Nucleus accumbens (tissue), 56 donors: ENCODE measurements around the gene CMTR1.
"Not testable (repeated sequence)": the region's sequence is repeated elsewhere in the genome, so short reads cannot be mapped to it uniquely, and the experiment has no call there.

Experiments used
- DNase-seq, 56 donors: peaks; one replicate each; lab custom pipeline; 2025; lab: John Stamatoyannopoulos, UW

CMTR1 gene

DNA sequence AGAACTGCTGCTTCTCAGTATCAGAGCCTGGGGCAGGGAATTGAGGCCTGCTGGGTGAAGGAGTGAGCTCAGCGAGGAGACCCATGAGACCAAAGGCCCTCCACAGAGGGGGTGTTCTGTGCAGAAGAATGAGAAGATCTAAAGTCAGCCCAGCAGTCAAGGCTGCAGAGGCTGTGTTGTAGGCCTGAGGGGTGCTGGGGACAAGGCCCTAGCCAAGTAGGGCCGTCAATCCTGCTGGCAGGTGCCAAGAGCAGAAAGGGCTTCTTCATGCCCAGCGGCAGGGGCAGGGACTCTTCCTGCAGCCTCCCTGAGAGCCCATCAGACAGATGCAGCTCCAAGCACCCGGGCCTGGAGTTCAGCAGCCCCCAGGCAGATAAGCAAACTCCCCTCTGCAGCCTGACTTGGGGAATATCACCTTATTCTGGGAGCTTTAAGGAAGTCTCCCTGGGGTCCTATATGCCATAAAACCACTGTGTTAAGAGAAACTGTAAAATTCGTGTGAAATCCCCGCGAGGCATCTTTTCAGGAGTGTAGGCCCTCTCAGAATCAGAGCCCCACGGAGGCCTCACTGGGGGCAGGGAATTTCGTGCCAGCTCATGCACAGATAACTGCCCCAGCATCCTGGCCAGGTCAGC, 57.6 kb downstream of the CMTR1 start:
- no peak for DNase-seq

DNA sequence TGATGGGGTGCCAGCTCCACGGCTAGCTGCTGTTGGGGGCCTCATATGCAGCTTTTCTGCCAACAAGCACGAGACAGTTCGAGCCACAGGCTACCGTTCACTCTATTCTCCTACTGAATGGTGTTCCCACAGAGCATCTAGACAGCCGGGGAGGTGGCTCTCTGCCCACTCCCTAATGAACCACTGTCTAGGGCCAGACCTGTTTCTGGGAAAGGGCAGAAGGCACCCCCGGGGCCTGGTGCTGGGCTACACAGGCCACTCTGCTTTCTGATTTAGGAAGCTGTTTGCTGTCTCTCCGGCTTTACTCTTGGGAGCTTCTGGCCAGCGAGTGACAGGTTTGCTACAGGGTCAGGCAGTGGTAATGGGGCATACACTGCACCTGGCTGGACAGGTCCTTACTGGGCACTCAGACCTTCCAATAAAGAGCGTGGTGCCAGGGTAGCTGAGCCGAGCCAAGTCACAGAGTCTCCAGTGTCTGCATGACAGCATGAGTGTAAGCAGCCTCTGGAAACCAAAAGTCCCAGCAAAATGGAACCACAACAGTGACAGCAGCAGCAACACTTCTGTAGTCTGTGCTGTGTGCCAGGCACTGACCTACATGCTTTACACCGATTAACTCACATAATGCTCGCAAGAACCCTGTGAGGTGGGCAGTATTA, 58.3 kb downstream of the CMTR1 start:
- peak in 3 of 56 donors; percentile 14 to 32 (median 17) for DNase-seq

DNA sequence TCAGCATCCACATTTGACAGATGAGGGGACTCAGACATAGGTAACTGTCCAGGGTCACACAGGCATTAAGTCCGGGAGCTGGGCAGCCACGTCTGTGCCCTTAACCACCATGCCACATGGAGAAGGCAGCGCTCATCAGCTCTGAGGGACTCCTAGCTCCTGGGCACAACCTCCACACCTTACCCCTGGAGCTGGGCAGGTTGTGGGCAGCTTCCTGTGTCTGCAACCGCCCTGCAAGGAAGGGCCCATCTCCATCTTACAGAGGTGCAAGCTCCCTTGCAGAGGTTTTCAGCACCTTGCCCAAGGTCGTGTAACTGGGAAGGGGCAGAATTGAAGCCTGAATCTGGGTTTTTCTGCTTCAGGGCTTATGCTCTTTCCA, 58.8 kb downstream of the CMTR1 start:
- no peak for DNase-seq

DNA sequence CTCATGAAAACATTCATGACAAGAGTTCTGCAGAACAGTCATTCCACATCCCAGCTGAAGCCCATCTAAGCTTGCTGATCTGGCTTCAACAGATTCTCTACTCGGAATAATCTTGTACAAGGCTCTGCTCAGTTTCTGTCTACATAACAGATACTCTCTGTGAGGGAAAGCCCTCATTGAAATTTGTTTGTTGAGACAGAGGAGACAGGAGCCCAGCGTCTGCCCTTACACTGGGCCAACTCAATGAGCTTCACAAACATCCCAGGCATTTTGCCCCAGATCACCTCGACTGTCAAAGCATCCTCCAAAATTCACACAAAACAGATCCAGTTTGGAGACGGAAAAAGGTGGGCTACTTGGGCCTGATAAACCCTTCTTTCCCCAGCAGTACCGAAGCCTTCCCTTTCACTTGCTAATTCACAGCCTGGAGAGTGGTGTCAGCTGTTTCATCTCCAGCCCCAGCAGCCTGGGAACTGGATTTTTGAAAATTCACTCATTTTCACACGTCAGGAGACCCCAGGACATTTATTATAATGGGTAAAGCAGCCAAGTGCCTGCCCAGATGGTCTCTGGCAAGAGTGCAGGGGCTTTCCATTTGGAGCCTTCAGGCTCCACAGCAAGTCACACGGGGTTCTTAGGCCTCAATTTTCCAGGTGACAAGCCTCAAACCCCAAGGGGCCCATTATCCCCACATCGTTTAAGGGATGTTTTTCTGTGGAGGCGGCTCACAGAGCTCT, 59.4 kb downstream of the CMTR1 start:
- DNase-seq: no peak

DNA sequence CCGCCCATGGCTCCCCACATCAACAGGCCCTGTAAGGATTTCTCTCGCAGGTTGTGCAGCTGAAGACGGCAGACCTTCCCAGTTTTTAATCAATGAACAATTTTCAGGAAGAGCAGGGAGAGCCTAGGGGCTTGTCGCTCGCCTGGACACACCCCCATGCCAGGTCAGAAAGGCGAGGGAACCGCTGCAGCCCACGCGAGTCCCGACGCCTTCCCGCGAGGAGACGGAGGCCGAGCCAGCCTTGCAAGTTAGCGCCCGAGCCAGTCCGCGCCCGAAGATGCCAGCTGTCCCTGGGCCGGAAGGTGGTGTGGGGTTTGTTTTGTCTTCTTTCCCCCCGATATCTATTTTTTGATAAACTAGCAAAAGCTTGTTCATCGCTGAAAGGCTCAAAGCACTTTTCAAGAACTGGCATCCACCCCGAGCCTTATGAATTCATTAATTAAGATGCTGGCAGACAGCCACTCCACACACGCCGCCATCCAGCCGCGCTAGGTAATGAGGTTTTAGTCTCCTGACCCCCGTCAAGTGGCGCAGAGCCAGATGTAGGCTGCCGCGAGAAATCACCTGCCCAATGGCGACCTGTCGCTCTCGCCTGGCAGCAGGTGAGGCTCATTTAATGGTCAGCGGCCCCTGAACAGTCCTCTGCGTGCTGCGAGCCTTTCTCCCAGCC, 60.1 kb downstream of the CMTR1 start:
- DNase-seq: peak in 1 of 56 donors; percentile 27

DNA sequence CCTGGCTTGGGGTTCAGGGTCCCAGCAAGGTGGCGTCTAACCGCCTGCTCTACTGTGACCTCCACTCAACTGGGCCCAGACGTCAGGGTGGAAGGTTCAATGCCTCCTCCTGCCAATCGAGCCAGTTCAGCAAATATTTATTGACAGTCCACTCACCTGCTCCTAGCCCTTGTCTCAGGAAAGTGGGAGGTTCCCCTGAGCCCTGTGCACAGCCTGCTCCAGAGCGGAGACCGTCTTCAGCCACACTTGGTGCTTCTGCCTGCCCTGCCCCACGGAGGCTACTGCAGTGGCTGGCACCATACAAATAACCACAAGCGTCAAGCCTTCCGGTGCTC, 60.6 kb downstream of the CMTR1 start:
- no peak for DNase-seq

DNA sequence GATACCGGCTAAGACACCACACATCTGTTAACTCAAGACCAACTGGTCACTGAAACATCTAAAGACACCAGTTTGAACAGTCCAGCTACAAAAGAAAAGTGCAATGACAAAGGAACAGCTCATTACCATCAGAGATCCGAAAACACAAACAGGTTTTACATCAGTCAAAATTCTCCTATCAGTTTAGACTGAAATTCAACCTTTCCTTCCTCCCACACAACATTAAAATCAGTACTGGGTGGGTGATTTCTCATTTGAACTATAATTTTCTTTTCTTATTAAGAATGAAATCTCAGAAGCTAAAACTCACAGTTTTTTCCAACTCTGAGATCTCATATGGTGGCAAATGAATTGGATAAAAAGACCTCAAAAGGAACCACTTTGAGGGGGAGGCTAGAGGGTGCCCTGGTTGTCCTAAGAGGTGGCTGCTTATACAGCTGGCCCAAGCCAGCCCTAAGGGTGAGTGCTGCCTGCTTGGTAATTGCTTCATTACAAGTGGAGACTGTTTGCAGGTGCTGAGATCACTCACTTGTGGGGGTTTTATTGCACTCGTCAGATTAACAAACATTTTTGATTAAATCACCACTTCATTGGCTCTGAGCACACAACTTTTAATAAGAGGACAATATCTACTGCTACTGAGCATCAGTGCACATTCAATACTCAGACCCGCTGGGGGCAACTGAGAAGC, 62.4 kb downstream of the CMTR1 start:
- DNase-seq: no peak

DNA sequence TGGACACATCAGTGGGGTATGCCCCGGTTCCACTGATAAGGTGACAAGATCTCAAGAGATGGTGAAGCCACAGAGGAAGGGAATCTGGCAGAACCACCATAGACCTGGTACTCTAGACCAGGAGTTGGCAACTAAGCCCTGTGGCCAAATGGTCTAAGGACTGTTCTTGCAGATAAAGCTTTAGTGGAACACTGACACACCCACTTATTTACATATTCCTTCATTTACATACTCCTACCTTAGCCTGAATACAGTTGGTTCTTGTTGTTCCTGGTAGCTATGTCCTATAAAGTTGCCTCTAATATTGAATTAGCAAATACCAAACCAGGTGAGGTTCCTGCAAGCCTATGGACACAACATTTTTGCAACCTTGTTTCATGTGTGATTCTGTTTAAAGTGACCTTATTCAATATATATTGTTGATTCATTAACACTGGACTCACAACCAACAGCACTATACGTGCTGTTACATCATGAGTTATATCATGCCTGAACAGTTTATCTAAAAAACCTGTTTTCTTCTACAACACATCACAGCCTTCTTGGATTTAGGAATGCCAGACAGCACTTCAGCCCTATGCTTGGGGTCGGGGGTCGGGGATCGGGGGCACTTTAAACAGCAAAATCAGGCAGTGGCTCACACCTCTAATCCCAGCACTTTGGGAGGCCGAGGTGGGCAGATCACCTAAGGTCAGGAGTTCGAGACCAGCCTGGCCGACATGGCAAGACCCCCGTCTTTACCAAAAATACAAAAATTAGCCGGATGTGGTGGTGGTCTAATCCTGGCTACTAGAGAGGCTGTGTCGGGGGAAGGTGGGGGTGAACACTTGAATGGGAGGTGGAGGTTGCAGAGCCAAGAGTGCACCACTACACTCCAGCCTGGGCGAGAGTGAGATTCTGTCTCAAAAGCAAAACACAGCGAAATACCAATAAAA, 64.2 kb downstream of the CMTR1 start:
- no peak for DNase-seq

DNA sequence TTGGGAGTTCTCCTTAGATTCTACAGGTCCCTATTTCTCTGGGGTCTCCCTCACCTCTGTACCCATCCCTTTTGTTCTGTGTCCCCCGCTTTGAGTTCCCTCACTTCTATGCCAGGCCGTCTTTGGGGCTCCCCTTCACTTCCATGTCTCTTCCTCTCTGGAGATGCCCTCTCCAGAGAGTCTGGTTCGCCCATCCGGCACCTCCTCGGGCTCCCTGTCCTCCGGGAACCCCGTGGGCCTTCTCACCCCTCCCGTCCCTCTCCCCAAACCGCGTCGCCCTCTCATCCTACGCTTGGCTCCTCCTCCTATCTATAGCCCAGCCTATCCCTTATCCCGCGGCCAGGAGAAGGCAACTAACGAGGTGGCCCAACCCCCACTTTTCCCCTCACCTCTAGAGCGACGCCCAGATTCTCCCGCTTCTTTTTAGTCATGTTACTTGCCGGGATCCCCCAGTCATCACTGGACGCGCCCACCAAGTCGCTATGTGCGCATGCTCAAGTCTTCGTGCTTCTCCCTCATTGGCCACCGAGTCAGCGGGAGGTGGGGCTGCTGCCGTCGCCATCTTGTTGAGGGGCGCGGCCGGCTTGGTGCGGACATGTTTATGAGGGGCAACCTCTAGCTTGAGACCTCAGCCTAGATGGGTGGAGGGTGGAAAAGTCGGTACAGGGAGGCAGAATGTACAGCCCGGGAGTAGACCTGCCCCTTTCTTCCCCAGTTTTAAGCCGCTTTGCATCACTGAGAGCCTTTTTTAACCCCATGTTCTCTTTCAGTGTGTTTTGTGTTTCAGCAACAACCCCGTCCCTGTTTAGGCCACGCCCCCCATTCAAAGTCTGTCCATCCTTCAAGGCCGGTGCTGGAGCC, 66.6 kb downstream of the CMTR1 start, which contains the start of gene CCDC167:
CCDC167 (minus strand) TSS at position 461 of the 861 bp plus-strand sequence; CDS start at position 431, 30 bp downstream.
- peak in 55 of 56 donors; percentile 54 to 97 (median 91) for DNase-seq

DNA sequence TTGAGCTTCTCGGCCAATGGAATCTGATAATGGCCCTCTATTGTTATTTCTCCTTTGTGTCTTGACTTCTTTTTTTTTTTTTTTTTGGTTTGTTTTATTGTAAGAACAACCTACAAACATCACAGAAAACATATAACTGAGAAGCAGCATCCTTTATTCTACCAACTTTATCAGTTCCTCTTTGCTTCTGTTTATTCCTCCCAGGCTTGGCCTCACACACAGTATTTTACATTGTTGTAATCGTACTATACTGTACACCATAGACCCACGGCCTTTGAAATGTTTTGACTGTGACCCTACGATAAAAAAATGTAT, 67.2 kb downstream of the CMTR1 start:
- DNase-seq: no peak

DNA sequence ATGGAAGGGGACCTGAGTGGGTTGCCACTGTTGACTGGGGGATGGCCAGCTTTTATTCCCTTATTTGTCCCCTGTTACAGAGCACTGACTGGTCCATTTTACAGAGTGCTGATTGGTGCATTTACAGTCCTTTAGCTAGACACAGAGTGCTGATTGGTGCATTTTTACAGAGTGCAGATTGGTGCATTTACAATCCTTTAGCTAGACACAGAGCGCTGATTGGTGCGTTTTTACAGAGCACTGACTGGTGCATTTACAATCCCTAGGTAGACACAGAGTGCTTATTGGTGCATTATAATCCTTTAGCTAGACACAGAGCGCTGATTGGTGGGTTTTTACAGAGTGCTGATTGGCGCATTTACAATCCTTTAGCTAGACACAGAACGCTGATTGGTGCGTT, 67.9 kb downstream of the CMTR1 start:
- not testable (repeated sequence) for DNase-seq

DNA sequence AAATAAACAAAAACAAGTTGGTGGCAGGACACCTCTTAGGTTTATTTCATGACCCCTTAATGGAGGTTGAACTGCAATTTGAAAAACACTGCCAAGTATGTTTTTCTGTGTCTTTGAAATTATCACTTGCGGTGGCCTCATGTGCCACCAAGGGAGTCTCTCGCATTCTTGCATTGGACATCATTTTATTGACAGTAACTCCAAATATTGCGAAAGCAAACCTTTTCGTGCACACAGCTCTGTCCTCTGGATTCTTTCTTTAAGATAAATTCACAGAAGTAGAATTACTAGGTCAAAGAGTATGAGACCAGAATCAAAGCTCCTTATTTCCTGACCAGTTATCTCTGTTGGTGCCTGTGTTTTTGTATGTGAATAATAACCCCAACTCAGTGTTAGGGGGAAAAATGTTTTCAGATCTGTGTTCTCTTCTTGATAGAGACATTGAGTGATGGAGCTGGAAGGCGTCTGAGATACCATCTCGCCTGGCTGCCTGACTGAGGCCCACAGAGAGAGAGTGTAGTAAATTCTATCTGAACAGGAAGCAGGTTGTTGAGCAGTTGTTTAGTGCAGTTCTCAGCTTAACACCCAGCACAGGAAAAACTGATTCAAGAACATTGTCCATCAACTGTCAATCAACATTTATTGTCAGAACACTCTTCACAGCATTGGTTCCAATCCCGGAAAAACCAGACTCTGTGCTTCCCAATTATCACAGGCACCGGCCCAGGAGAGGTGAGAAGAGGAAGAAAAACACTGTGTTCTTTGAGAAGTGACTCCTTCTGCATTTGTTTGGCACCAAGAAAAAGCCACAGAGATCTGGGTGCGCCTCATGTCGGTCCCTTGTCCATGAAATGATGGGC, 68.8 kb downstream of the CMTR1 start:
- no peak for DNase-seq

DNA sequence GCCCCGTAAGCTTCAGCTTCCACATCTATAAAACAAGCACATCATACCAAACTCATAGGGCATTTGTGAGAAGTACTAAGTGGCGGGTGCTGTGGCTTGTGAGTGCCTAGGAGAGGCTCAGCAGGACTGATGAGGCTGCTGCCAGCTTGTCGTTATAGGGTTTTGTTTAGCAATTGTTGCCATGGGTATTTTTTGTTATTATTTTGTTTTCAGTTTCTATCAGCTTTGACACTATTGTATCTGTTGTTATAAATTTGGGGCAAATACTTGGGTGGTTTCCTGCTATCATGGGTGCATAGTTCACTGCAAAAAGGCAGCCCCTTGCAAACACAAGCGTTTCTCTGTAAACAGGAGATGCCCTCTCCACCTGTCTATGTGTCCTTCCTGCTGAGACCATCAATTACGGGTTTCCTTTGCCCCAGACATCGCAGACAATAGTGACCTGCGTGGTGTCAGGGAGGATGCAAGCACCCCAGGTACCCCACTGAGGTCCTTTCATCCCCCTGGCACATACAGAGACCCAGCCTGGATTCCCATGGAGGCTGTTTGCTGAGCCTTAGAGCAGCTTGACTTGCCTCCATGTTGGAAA, 69.8 kb downstream of the CMTR1 start:
- no peak for DNase-seq

DNA sequence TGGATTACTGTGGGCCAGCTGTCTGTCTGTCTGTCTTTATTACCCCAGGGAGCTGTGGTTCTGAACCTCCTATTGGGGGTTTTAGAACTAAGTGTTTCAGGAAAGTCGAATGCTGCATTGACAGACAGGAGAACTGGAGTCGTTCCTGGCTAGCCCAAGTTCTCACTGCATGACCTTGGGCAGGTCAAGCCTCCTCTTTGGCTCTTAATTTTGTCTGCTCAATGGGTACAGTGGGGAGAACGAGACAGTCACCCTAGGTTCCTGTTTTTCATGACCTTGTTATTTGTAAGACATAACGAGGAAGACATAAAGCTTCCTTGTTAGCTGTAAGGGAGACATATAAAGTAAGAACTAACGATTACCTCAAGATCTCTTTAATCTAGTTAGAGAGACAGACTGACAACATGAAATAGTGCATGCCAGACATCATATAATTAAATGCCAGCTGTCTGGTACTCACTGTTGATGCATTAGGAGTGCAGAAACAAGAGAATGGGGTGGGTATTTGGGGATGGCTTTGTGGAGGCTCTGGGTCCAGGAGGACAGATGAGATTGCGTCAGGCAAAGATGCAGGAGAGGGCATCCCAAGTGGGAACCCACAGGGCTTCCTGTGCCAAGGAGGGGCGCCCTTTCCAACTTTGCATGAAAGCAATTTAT, 70.4 kb downstream of the CMTR1 start:
- DNase-seq: no peak

DNA sequence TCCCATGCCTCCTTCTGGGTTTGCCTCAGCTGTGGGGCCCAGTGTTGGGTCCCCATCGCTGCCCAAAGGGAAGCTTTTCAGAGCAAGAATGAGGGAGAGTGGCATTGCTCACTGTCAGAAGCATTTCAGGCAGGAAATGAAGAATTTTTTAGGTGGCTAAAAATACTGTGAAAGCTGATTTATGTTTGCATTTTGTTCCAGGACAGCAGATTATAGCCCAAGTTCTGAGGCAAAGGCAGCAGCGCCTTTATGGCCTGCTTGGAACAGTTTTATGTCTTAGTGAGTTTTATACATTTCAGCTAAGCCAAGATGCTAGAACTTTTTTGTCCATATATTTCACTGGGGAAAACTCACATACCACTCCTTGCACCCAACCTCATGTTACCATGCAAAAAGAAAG, 71.0 kb downstream of the CMTR1 start:
- DNase-seq: no peak

DNA sequence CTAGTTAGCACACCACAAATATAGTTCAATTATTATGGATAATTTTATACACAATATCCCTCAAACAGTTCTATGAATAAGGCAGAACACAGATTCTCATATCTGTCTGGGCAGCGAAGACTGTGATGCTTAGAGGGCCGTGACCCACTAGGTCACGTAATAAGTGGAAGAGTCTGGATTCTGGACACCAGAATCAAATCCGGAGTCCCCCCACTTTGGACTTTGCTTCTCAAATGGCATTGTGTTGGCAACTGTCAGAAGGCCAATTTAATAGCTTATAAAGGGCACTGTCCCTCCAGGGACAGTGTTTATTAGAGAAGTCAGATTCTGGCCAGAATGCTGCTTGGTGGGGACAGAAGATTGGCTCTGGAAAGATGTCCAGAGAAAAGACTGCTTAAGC, 73.5 kb downstream of the CMTR1 start:
- DNase-seq: no peak

DNA sequence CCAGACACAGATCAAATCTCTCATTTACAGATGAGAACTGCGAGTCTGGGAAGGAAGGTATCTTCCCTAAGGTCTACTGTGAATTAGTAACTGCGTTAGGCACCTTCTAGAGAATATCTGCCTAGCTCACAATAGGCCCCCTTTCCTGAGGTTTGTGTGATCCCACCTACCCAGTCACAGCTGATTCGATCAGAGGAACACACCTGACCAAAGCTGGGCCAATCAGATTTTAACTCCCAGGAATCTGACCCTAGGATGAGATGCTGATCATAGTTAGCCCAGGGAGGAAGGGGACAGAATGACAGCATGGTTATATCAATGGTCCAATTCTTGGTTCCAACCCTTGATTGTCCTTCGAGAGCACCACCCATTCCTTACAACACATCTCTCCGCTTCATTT, 74.1 kb downstream of the CMTR1 start:
- no peak for DNase-seq
